GM12875 (cell line): ENCODE results near the gene IFNGR2.

Experiments used
- H3K4me3 ChIP-seq: one replicate; pipeline ENCODE4 v1.5.1; 2011; ENCODE audit warnings: low read depth, low read length, control low read depth
- CTCF ChIP-seq: IDR thresholded peaks from 2 replicates; pipeline ENCODE4 v1.5.1; 2011; ENCODE audit warnings: low read depth, mild to moderate bottlenecking, control low read depth, inconsistent platforms, low read length, moderate library complexity, borderline replicate concordance; ENCODE audit not compliant: insufficient read depth

IFNGR2 gene

GRCh38 chr21:33428669-33429068 is 25.5 kb downstream of the IFNGR2 start:
- no peak for TF ChIP-seq CTCF
- no peak overlapping the region for H3K4me3 ChIP-seq

- no peak overlapping the region for H3K4me3 ChIP-seq
- no peak for TF ChIP-seq CTCF
These were observed 27.6 kb downstream of the IFNGR2 start for GRCh38 chr21:33430858-33431257.

GRCh38 chr21:33432496-33432895 is 29.3 kb downstream of the IFNGR2 start:
- no peak overlapping the region for H3K4me3 ChIP-seq
- no peak for TF ChIP-seq CTCF

- no peak overlapping the region for H3K4me3 ChIP-seq
- no peak for TF ChIP-seq CTCF
These were observed 29.8 kb downstream of the IFNGR2 start for GRCh38 chr21:33433001-33433400.

- H3K4me3 ChIP-seq: no peak overlapping the region
- no peak for TF ChIP-seq CTCF
These were observed 30.4 kb downstream of the IFNGR2 start for GRCh38 chr21:33433425-33434114.

- no peak for TF ChIP-seq CTCF
- H3K4me3 ChIP-seq: no peak overlapping the region
These were observed 31.7 kb downstream of the IFNGR2 start for GRCh38 chr21:33434770-33435360.

- H3K4me3 ChIP-seq: no peak overlapping the region
- TF ChIP-seq CTCF: no peak
These were observed 33.9 kb downstream of the IFNGR2 start for GRCh38 chr21:33437140-33437539.
